Measurements from ENCODE around the gene GAS1.

The GAS1 gene

DNA sequence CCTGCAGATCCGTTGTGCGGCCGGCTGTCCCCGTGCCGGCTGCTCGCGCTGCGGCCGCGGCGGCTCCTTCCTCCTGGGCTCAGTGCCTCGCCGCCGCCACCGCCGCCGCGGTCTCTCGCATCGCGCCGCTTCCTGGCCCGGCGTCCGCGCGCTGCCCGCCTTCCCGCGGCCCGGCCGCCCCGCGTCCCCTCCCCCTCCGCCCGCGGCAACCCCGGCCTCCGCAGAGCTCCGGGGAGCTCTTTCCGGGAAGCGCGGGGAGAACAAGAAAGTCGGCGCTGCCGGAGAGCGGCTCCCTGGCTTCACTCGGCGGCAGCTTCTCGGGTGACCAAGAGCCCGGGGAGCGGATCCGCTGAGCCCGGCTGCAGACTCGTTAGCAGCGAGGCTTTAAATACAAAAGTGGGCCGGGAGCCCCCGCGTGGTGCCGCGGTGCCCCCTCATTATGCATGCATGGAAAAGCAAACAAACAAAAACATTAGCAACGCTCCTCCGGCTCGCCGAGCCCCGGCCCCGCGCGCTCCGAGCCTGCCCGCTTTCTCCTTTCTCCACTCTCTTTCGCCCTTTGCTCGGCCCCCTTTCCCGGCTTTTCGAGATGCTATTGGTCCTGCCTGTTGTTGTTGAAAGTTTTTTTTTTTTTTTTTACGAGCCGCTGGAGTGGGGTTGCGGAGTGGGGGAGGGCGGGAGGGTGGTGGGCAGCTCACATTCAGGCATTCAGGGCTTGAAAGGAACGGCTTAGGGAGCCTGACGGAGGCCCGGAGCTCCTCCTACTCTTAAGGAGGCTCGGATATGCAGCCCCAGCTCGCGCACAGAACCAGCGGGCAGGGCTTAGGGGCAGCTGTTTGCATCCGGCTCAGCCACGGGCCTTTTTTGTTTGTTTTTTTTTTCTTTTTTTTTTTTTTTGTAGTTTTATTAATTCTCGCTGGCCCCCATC lies at the start of gene GAS1:
GAS1 (minus strand) TSS at position 361 of the 928 bp plus-strand sequence. CDS start 727 bp downstream, outside the sequence.
- H3K4me1 ChIP-seq, result peaks cover 34% of the 10 kb centered on the region
- H3K36me3 ChIP-seq, result no peaks in the 10 kb centered on the region
- H3K9me3 ChIP-seq, result peaks cover 22% of the 10 kb centered on the region
- peaks cover 15% of the 10 kb centered on the region; the same call in 1 of the 2 replicates for H4K20me1 ChIP-seq
- peak within 1 kb of the TSS; percentile 81 for H3K27ac ChIP-seq
- H3K27me3 ChIP-seq, result peaks cover 17% of the 10 kb centered on the region; the same call in 1 of the 2 replicates
- peak within 1 kb of the TSS; percentile 93 for H3K4me2 ChIP-seq
- H3K4me3 ChIP-seq, result peak within 1 kb of the TSS; percentile 90
- no peak for TF ChIP-seq Cebpa-rat (IDR thresholded peaks at IDR 0.05)
- H3K9ac ChIP-seq, result peak within 1 kb of the TSS; percentile 85

DNA sequence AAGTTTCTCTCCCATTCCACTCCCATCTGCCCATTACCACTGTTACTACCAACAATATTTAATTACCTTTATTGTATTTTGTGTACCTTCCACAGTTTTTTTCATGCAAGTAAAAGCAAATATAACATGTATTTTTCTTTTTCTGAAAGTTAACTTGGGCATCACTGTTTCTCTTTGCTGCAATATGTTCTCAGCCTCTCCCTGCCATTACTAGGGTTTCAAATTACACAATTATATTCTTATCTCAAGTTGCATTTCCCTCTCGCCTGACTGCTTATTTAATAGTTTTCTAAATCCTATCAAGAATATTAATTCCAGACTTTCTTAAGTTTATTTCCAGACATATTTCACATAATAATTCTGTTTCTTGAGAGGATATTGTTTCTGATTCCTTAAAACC lies 46.9 kb upstream of the GAS1 start:
- Histone ChIP-seq H3K27me3 (no peaks in the 10 kb centered on the region), H3K4me2 (no peak overlapping the region), H3K4me1 (no peaks in the 10 kb centered on the region), H3K36me3 (no peaks in the 10 kb centered on the region), H3K4me3 (no peak overlapping the region), H3K9ac (no peak overlapping the region), H3K27ac (no peak overlapping the region), H3K9me3 (no peaks in the 10 kb centered on the region), H4K20me1 (no peaks in the 10 kb centered on the region)
- no peak for TF ChIP-seq Cebpa-rat (IDR thresholded peaks at IDR 0.05)

GRCh38 chr9:86993830-86994229 lies 46.5 kb upstream of the GAS1 start:
- Histone ChIP-seq H3K36me3 (no peaks in the 10 kb centered on the region), H3K27ac (no peak overlapping the region), H3K27me3 (no peaks in the 10 kb centered on the region), H3K4me2 (no peak overlapping the region), H3K9me3 (no peaks in the 10 kb centered on the region), H3K4me3 (no peak overlapping the region), H4K20me1 (no peaks in the 10 kb centered on the region), H3K4me1 (no peaks in the 10 kb centered on the region), H3K9ac (no peak overlapping the region)
- no peak for TF ChIP-seq Cebpa-rat (IDR thresholded peaks at IDR 0.05)

DNA sequence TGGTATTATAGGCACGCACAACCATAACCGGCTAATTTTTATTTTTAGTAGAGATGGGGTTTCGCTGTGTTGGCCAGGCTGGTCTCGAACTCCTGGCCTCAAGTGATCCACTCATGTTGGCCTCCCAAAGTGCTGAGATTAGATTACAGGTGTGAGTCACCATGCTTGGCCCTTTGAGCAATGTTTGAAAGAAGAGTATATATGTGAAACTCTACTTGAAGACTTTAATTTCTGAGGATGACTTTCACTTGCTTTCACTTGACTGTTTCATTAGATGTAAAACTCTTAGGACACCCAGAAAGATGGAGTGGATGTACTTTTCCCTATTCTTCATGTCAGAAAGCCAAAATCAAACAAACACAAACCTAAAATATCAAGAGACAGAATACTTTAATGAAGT lies 43.8 kb upstream of the GAS1 start:
- no peaks in the 10 kb centered on the region for H3K4me1 ChIP-seq

DNA sequence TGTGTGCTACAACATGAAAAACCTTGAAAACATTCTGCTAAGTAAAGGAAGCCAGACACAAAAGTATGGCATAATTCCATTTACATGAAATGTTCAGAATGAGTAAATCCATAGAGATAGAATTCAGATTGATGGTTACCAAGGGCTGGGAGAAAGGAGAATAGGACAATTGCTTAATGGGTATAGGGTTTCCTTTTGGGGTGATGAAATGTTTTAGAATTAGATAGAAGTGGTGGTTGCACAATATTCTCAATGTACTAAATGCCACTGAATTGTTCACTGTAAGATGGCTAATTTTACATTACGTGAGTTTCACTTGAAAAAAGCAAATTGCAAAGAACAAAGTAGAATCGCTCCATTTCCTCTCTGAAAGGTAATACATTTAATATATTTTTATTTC lies 43.0 kb upstream of the GAS1 start:
- H3K4me1 ChIP-seq, result no peaks in the 10 kb centered on the region

More for the DNA sequence above, 43.8 kb upstream of the GAS1 start:
- no peaks in the 10 kb centered on the region for H3K27me3 ChIP-seq
- H4K20me1 ChIP-seq, result no peaks in the 10 kb centered on the region
- H3K4me2 ChIP-seq, result no peak overlapping the region
- H3K27ac ChIP-seq, result no peak overlapping the region
- no peaks in the 10 kb centered on the region for H3K36me3 ChIP-seq
- H3K4me3 ChIP-seq, result no peak overlapping the region
- H3K9me3 ChIP-seq, result no peaks in the 10 kb centered on the region
- H3K9ac ChIP-seq, result no peak overlapping the region
- no peak for TF ChIP-seq Cebpa-rat (IDR thresholded peaks at IDR 0.05)

DNA sequence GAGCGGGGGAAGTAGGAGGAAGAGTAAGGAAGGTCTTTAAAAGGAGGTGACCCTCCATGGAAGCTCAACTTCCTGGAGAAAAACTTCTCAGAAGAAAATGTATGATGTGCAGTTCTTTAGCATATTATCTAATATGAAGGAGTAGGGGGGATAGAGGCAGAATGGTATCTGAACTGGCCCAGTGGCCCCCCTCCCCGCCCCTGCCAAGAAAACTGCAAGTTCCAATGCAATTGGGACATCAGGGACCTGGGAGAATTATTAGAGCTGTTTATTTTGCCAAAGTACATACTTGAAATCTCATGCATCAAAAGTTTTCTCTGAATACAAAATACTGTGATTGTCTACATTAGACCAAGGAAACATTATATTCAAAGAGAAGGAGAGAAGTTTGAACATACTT lies 40.6 kb upstream of the GAS1 start:
- no peak for TF ChIP-seq Cebpa-rat (IDR thresholded peaks at IDR 0.05)
- Histone ChIP-seq H3K27me3 (no peaks in the 10 kb centered on the region), H3K36me3 (no peaks in the 10 kb centered on the region), H3K4me2 (no peak overlapping the region), H3K9me3 (no peaks in the 10 kb centered on the region), H3K27ac (no peak overlapping the region), H3K9ac (no peak overlapping the region), H3K4me3 (no peak overlapping the region), H3K4me1 (no peaks in the 10 kb centered on the region), H4K20me1 (no peaks in the 10 kb centered on the region)

More for the DNA sequence above, 43.0 kb upstream of the GAS1 start:
- H3K27ac ChIP-seq, result no peak overlapping the region
- no peaks in the 10 kb centered on the region for H3K27me3 ChIP-seq
- H3K4me2 ChIP-seq, result no peak overlapping the region
- no peaks in the 10 kb centered on the region for H3K9me3 ChIP-seq
- no peak overlapping the region for H3K9ac ChIP-seq
- no peak overlapping the region for H3K4me3 ChIP-seq
- H4K20me1 ChIP-seq, result no peaks in the 10 kb centered on the region
- no peaks in the 10 kb centered on the region for H3K36me3 ChIP-seq
- TF ChIP-seq Cebpa-rat (IDR thresholded peaks at IDR 0.05), result no peak

- Histone ChIP-seq H3K4me2 (no peak overlapping the region), H4K20me1 (no peaks in the 10 kb centered on the region), H3K9ac (no peak overlapping the region), H3K27ac (no peak overlapping the region), H3K4me3 (no peak overlapping the region), H3K4me1 (no peaks in the 10 kb centered on the region), H3K9me3 (no peaks in the 10 kb centered on the region), H3K36me3 (no peaks in the 10 kb centered on the region), H3K27me3 (no peaks in the 10 kb centered on the region)
- no peak for TF ChIP-seq Cebpa-rat (IDR thresholded peaks at IDR 0.05)
Observed at GRCh38 chr9:86985132-86985647, 37.9 kb upstream of the GAS1 start.

DNA sequence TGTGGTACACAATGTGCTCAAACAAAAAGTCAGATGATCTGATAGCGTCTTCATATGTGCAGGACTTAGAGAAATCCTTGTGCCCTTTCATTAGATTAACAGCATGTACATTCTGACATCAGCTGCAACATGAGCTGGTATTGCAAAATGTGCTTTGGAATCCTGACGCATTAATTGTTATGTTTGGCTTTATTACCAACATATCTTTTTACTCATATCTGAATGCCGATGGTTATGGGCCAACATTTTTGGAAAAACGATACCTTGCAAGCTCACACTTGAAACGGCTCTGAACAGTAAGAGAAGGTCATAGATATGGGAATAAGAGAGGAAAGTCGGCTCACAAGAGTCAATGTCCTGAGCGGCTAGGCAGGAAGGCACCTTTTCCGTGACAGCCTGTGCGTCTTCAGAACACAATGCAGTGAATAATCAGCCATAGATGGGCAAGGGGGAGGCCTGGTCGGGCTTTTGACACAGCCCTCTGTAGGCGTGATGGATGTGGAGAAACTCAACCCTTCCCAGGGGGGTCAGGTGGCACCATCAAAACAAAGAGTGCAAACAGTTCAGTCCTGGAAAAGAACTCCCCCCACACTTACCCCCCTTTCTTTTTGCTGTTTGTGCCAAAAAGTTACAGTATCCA lies 36.4 kb upstream of the GAS1 start:
- Histone ChIP-seq H3K4me1 (no peaks in the 10 kb centered on the region), H3K27me3 (no peaks in the 10 kb centered on the region), H3K36me3 (no peaks in the 10 kb centered on the region), H4K20me1 (no peaks in the 10 kb centered on the region), H3K27ac (no peak overlapping the region), H3K4me3 (no peak overlapping the region), H3K9ac (no peak overlapping the region), H3K9me3 (no peaks in the 10 kb centered on the region), H3K4me2 (no peak overlapping the region)
- TF ChIP-seq Cebpa-rat (IDR thresholded peaks at IDR 0.05), result no peak

DNA sequence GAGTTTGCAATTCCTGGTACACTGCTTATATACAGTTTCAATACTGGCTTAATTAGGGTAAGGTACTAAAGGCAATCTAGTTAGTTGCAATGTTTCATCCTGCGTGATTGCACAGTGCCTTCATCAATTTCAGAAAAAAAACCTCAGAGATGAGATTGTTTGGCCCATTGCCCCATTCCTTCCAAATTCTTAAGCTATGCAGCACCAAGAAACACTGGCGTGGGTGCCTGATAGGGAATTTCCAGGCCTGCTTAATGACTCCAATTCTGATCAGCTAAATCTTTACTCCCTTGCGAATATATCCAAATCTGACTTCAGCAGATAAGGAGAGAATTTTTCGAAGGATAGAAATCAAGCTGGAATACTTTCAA lies 35.9 kb upstream of the GAS1 start:
- Histone ChIP-seq H3K4me3 (no peak overlapping the region), H3K4me1 (no peaks in the 10 kb centered on the region), H3K36me3 (no peaks in the 10 kb centered on the region), H4K20me1 (no peaks in the 10 kb centered on the region), H3K9ac (no peak overlapping the region), H3K27me3 (no peaks in the 10 kb centered on the region), H3K27ac (no peak overlapping the region), H3K9me3 (no peaks in the 10 kb centered on the region), H3K4me2 (no peak overlapping the region)
- TF ChIP-seq Cebpa-rat (IDR thresholded peaks at IDR 0.05), result no peak

- no peaks in the 10 kb centered on the region for H3K36me3 ChIP-seq
- H3K27ac ChIP-seq, result no peak overlapping the region
- no peaks in the 10 kb centered on the region for H3K27me3 ChIP-seq
- H3K4me2 ChIP-seq, result no peak overlapping the region
- H3K9me3 ChIP-seq, result no peaks in the 10 kb centered on the region
- no peaks in the 10 kb centered on the region for H4K20me1 ChIP-seq
- no peaks in the 10 kb centered on the region for H3K4me1 ChIP-seq
- TF ChIP-seq Cebpa-rat (IDR thresholded peaks at IDR 0.05), result no peak
- no peak overlapping the region for H3K9ac ChIP-seq
- no peak overlapping the region for H3K4me3 ChIP-seq
Observed at GRCh38 chr9:86980802-86981201, 33.5 kb upstream of the GAS1 start.

Data from BLaER1 (cell line).